RPMI7951 (cell line): ENCODE measurements around the gene TMEM256. TPM values are rescaled to one million over a fixed set of nuclear protein-coding genes. Genes with fewer than 3 reads are reported as not detected.
A peak's percentile ranks its signal among the peaks of the same experiment; 100 is the strongest.

Experiments
- DNase-seq: peaks from one replicate; pipeline ENCODE4 v3.0.0-alpha.2; 2012; ENCODE audit warnings: low read depth
- total RNA-seq: library from RNA; depleted of rRNA; stranded (reverse); fragments of >200 nt; shearing (Covaris generic); gene quantifications from 2 replicates; pipeline ENCODE4 v1.2.3, GENCODE V29; 2014

TMEM256 gene
- total RNA-seq, 1 experiment from 2014 or later: 229 TPM

- no peak for DNase-seq
Measured at GRCh38 chr17:7408252-7408727, 4.4 kb upstream of the TMEM256 start.

- DNase-seq: no peak
Measured at GRCh38 chr17:7407485-7408251, 3.8 kb upstream of the TMEM256 start, which contains the start of gene NLGN2. TSS of gene NLGN2 (plus strand) at chr17:7407845. CDS start at chr17:7408256, 411 bp downstream.

- DNase-seq: no peak
Measured at GRCh38 chr17:7407082-7407481, 3.2 kb upstream of the TMEM256 start.

GRCh38 chr17:7406235-7406825, 2.4 kb upstream of the TMEM256 start:
- no peak for DNase-seq

- no peak for DNase-seq
Measured at GRCh38 chr17:7405350-7406234, 1.7 kb upstream of the TMEM256 start.

- DNase-seq: no peak
Measured at GRCh38 chr17:7404737-7405349, 946 bp upstream of the TMEM256 start.

GRCh38 chr17:7403727-7403976, 245 bp downstream of the TMEM256 start:
- DNase-seq: peak; percentile 74

- no peak for DNase-seq
Measured at GRCh38 chr17:7403043-7403726, 712 bp downstream of the TMEM256 start.

- no peak for DNase-seq
Measured at GRCh38 chr17:7398612-7399011, 5.3 kb downstream of the TMEM256 start.

- no peak for DNase-seq
Measured at GRCh38 chr17:7396147-7396546, 7.8 kb downstream of the TMEM256 start.

- peak; percentile 88 for DNase-seq
Measured at GRCh38 chr17:7394452-7395191, 9.3 kb downstream of the TMEM256 start, which contains the start of gene PLSCR3. TSS of gene PLSCR3 (minus strand) at chr17:7394525. CDS start at chr17:7394110, 415 bp downstream.

- peak; percentile 14 for DNase-seq
Measured at GRCh38 chr17:7393613-7394451, 10.1 kb downstream of the TMEM256 start.

- DNase-seq: no peak
Measured at GRCh38 chr17:7392696-7393612, 10.9 kb downstream of the TMEM256 start.

GRCh38 chr17:7391307-7391706, 12.6 kb downstream of the TMEM256 start:
- no peak for DNase-seq

- no peak for DNase-seq
Measured at GRCh38 chr17:7389924-7390910, 13.7 kb downstream of the TMEM256 start.

GRCh38 chr17:7388856-7389255, 15.0 kb downstream of the TMEM256 start:
- DNase-seq: no peak

- DNase-seq: no peak
Measured at GRCh38 chr17:7384489-7385081, 19.3 kb downstream of the TMEM256 start.
